Measurements from ENCODE around the gene CLCN5.

Gene CLCN5

GRCh38 chrX:50097071-50097470 is 174.7 kb downstream of the CLCN5 start:
- DNase-seq = no peak

- no peak for DNase-seq
Measured at GRCh38 chrX:50098241-50098640, 175.8 kb downstream of the CLCN5 start.

- no peak for DNase-seq
Measured at GRCh38 chrX:50098749-50099148, 176.4 kb downstream of the CLCN5 start.

- DNase-seq = no peak
Measured at GRCh38 chrX:50099331-50099730, 176.9 kb downstream of the CLCN5 start.

GRCh38 chrX:50100188-50100587 is 177.8 kb downstream of the CLCN5 start:
- DNase-seq = no peak

GRCh38 chrX:50103176-50103575 is 180.8 kb downstream of the CLCN5 start:
- DNase-seq = no peak

DNA sequence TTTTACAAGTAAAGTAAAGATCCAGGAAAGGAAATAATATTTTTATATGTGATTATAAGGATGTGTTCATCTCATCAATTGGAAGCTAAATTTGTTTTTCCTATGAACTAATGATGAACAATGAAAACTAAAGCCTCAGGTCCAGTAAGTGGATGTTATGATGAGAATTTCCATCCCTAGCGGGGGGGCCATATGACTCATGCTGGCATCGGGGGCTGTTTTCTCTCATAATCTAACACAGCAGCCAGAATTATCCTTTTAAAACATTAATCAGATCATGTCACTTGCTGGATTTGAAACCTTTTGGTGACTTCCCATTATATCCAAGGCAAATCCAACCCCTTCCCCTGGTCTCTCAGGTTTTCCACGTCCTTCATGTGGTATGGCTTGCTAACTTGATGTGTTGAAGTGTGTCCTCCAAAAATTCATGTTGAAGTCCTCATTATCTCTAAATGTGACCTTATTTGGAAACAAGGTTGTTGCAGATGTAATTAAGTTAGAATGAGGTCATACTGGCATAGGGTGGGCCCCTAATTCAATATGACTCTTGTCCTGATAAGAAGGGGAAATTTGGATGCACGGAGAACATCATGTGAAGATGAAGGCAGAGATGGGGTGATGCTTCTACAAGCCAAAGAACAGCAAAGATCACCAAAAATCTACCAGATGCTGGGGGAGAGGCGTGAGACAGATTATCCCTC is 181.6 kb downstream of the CLCN5 start:
- no peak for DNase-seq

DNA sequence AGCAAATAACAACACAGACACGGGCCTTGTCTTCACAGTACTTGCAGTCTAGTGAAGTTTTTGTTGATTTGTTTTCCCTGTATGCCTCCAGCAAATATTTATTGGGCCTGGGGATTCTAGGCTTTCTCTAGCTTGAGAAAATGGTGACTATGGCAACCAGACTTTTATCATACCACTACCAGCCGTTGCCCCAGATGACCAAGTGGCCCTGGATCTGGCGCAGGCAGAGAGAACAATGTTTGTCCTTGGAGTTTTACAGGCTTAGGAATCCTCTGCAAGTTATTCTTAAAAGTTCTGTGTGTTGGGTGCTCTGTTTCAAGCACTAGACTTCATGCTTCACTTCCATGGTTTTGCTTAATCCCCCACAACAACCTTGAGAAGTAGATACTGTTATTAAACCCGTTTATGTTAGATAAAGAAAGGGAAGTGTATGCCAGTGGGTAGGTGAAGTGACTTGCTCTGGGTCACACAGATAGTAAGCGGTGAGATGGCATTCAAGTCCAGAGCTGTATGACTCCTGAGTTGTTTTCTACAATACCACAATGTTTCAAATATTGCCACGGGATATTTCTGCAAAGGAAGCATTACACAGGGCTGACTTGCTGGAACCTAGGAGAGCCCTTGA is 183.8 kb downstream of the CLCN5 start:
- no peak for DNase-seq

GRCh38 chrX:50107470-50107869 is 185.1 kb downstream of the CLCN5 start:
- no peak for DNase-seq

DNA sequence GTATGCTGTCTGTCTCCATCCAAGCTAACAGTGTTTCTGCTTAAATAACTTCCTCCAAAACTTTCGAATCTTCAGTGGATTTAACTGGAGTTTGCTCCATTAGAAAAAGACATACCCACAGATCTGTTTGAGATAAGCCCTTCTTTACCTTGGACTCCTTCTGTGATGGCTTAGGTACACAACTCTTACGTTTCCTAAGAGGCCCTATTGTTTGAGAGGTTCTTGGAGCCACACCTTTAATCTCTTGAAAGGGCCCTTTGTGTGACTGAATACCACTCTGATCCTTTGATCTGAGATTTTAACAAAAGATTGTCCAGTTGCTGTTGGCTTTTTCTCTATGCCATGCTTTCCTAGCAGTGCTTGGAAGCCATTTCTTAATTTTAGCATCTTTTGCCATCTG is 185.9 kb downstream of the CLCN5 start:
- no peak for DNase-seq

DNA sequence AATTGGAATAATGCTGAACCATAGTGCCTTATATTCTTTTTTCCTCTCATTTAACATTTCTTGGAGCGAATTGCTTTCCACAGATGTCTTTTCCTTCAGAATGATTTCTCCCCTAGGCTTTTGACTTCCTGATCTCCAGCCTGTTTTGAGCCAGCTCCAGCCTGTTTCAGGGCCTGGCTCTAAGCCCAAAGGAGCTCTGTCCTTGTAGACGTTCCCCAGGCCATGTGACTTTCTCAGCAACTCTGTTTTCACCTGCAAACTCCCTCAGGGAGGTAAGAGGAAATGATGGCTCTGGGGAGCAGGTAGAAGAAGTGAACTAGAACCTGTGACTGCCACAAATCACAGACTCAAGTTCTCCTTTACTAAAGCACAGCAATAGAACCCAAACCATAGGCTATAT is 189.3 kb downstream of the CLCN5 start:
- DNase-seq = no peak

GRCh38 chrX:50114113-50114512 is 191.7 kb downstream of the CLCN5 start:
- DNase-seq = no peak

DNA sequence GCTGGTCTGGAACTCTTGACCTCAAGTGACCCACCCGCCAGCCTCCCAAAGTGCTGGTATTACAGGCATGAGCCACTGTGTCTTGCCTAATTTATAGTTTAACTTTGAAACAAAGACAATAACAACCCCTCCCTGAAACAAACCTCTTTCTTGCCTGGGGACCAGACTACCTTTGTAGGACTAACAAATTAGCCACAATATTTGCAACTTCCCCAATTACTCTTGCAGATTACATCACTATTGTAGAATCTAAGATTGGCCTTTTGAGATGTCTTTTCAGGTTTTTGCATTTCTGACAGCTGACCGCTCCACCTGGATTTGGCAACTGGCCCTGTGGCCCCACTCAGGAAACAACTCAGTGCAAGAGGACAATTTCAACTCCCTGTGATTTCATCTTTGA is 193.6 kb downstream of the CLCN5 start:
- no peak for DNase-seq

DNA sequence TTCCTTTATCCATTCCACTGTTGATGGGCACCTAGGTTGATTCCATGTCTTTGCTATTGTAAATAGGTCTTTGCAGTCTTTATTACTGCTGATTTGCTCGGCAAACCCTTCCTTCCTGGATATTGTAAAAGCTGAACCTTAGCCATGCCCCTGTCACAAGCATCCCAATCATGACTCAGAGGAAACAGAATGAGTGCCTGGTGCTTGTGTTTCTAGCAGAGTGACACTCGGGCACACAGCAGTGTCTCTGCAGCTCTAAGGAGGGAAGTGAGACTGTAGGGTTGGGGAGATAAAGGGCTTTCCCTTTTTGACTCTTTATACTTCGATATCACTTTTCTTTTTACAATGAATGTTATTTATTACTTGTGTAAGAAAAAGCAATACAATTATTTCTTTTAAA is 195.1 kb downstream of the CLCN5 start:
- DNase-seq = no peak

GRCh38 chrX:50125480-50125879 is 203.1 kb downstream of the CLCN5 start:
- DNase-seq = no peak

- DNase-seq = no peak
Measured at GRCh38 chrX:50147972-50148371, 225.6 kb downstream of the CLCN5 start.
